Stimulated activated CD8-positive, alpha-beta memory T cell treated with anti-CD3 and anti-CD28 coated beads, Interleukin-15, amount 100 ng/mL, for 1 hour (primary cell): ENCODE measurements around the gene AUP1.

Source experiments
- DNase-seq: peaks from one replicate; pipeline ENCODE4 v3.0.0-alpha.2; 2020; ENCODE audit warnings: low read depth

Gene AUP1

DNA sequence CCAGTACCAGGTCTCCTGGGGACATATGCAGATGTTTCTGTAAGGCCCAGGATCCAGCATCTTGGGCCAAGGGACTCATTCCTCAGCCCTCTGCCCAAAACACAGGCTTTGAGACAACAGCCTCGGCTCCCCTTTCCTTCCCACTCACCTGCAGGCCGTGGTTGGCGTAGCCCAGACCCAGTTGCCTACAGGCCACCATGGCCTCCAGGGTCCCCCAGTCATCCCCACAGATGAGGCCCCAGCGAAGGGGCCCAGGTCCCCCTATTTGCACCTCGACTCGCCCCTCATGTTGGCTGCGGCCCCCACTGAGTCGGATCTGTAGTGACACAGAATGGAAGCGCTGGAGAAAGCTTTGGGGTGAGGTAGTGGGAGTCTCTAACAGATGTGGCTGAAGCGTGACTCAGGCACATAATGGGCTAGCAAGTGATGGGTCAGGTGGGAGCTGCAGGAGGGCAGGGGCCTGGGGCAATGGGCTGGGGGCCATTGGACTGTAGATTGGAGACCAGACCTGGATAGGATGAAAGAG, 6.0 kb upstream of the AUP1 start:
- DNase-seq: no peak

DNA sequence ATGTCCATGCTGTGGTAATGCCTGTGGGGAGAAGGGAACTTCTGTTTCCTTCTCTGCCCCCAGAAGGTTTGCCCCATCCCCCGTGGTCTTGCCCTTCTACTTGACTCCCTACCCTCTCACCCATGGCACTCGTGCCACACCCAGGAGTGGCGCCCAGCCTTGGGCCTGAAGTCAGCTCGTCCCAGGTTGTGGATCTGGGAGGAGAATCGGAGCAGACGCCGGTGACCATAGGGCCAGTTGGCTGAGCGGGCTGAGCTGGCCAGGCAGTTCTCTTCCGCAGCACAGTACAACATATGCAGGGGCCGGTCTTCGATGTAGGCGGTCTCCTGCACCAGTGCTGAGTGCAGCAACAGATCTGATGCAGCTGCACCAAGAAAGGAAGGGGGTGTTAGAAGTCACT, 4.9 kb upstream of the AUP1 start:
- DNase-seq: no peak

DNA sequence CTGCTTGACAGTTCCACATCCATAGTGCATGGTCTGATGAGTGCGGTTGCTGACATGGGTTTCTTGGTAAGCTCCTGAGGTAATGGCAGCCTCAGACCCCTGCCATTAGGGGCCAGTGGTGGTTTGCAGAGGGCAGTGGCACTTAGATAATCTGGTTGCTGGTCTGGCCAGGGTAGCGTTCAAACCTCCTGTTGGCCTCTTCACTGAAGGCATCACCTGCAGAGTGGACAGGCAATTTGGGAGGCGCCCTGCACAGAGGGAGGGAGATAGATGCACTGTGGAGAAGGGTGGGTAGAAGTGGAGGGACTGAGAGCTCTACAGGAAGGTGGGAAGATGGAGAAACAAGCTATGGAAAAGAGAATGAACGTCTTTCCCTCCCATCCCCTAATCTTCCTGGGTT, 4.0 kb upstream of the AUP1 start:
- no peak for DNase-seq

DNA sequence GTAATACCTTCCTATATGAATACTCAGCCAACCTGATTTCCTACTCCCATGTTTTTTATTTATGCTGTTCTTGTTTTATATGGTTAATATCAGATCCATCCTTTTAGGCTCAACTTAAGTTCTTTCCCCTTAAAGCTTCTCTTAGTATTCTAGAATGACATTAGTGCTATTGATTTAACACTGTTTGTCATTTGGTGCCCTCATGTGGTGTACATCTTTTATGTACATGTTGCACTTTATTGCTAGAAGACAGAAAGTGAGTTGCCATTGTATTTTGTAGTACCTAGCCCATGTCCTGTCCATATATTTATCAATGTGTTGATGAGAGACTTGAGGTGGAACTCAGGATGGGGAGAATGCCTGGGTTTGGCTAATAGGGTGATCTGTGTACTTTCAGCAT, 2.7 kb upstream of the AUP1 start:
- DNase-seq: no peak

DNA sequence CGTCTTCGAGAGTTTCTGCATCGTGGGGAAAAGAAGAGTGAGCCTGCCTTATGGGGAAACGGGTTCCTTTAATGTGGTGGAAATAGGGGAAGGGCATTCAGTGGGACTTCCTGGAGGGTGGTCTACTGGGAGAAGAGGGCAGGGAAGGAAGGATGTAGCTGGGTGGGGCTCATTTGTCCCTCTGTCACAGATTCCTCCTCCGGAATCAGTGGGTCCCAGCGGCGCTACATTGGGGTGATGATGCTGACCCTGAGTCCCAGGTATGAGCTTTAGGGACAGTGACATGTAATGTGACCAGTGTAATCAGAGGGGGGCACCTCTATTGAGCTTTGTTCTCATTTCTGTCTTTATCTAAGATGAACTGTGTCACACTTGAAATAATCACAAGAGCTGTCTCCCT, 2.2 kb upstream of the AUP1 start:
- no peak for DNase-seq

DNA sequence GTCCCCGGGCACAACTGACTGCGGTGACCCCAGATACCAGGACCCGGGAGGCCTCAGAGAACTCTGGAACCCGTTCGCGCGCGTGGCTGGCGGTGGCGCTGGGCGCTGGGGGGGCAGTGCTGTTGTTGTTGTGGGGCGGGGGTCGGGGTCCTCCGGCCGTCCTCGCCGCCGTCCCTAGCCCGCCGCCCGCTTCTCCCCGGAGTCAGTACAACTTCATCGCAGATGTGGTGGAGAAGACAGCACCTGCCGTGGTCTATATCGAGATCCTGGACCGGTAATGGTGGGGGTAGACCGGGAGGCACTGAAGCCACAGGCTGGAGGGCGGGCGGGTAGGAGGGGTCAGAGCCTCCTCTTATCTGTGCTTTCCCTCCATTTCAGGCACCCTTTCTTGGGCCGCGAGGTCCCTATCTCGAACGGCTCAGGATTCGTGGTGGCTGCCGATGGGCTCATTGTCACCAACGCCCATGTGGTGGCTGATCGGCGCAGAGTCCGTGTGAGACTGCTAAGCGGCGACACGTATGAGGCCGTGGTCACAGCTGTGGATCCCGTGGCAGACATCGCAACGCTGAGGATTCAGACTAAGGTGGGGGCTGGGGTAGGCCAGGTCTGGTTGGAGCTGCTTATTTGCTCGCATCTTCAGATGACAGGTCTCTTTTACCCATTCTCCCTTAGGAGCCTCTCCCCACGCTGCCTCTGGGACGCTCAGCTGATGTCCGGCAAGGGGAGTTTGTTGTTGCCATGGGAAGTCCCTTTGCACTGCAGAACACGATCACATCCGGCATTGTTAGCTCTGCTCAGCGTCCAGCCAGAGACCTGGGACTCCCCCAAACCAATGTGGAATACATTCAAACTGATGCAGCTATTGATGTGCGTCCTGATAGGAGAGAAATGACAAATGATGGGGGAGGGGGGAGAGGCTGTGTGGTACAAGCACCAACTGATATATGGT, 1.0 kb upstream of the AUP1 start:
- no peak for DNase-seq

DNA sequence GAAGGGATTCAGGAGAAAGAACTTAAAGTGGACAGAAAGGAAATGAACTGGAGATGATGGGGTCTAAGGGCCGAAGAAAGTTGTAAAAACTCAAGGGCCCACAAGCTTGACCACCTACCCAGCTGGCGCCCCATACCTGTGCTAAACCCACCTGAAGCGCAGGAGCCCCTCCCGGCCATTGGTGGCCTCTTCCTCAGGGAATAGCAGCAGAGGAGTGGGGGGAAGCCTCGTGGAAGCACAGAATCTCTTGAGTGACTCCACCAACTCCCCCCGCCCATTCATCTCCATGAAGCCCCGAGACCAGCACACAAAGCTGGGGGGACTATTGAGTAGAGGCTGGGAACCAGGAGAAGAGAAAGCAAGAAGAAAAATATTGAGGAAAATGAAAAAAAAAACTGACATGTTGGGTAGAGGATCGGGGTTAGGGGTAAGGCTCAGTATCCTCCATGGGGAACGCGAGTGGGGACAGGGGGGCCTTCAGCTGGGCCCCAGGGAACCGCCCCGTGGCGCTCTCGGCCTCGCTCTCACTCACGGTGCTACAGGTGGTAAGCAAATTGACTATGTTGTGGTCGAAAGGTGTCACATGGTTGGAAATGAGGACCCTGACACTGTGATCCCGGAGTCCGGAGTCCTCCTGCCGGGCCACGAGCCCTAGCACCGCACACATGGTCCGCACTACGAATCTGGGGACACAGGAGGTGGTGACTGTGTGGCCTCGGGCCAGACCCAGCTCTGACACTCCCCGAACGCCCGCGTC, 728 bp downstream of the AUP1 start:
- DNase-seq: no peak

DNA sequence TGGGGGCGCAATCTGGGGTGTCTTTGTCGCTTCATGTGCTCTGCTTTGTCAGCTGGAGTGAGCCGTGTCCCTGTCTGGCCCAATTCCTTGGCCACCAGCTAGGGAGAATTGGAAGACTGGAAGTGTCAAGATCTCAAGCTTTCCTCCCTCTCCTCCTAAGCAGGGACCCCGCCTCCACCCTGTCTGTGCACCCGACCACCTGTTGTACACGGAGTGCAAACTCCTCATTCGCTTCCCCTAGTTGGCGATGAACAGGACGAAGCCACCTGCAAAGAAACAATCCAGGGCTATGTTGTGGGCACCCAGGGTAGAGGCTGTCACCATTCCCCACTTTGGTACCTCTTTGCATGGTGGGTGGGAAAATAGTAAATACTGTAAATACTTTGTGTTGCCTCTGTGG, 1.8 kb downstream of the AUP1 start:
- no peak for DNase-seq

DNA sequence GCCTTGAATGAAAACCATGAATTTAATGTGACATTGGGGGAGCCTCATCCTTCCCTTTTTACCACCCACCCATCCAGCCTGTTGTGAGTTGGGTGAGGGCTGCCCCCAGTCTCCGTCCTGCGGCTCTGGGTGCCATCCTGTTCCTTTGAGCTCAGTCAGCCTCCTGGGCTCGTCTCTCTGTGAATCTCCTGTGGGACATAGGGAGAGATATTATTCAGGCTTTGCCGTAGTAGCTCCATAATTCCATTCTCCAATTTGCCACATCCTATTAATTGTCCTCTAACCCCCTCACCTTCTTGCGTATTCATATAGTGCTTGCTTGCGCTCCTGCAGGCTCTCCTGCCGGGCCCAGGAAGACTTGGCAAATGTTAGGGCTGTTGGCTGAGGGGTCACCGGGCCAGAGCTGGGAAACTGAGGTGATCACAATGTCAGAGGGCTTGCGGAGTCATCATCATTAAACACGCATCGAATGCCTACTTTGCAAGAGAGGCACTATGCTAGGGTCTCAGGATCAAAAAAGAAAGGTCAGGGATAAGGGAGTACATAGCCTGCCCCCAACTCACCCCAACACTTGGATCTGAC, 2.8 kb downstream of the AUP1 start:
- no peak for DNase-seq

DNA sequence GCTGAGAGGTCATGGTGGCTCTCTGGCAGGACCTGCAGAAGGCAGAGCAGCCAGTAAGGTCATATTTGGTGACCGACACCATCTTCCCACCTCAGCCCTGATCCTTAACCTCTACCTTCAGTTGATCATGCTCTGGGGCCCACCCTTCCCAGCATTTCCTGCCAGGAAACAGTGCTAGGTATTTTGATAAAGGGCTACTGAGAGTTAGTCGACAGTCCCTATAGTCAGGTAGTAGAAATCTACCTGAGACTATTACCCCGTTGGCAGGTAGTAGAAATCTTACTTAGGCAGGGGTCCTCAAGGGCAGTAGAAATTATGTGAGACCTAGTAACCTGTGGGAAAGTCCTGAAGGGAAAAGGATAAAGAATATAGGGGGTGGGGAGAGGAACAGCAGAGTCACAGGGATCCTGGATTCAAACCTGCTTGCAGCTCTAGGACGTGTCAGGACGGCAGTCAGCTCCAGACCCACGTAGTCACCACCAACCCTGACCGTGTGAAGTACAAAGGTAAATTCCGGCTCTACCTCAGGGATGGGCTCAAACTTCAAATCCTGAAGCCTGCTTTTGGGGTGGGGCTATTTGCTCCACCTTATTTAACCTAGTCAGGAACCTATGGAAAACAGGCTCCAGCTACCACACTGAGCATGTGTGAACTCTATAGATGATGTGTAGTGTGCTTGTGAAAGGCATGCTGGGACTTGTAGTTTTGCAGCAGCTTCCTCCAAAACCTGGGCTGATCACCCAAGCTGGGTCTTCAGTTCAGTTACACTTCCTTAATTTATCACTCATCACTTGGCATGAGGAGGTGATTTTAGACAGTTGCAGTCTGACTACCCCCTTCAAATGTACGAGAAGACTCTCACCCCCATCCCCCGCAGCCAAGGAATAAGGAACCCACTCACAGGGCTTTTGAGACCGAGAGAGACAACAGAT, 3.5 kb downstream of the AUP1 start, which contains the start of gene DQX1:
TSS of gene DQX1 (minus strand) at position 515 of the 932 bp plus-strand sequence. CDS start at position 13, 502 bp downstream.
- DNase-seq: no peak

DNA sequence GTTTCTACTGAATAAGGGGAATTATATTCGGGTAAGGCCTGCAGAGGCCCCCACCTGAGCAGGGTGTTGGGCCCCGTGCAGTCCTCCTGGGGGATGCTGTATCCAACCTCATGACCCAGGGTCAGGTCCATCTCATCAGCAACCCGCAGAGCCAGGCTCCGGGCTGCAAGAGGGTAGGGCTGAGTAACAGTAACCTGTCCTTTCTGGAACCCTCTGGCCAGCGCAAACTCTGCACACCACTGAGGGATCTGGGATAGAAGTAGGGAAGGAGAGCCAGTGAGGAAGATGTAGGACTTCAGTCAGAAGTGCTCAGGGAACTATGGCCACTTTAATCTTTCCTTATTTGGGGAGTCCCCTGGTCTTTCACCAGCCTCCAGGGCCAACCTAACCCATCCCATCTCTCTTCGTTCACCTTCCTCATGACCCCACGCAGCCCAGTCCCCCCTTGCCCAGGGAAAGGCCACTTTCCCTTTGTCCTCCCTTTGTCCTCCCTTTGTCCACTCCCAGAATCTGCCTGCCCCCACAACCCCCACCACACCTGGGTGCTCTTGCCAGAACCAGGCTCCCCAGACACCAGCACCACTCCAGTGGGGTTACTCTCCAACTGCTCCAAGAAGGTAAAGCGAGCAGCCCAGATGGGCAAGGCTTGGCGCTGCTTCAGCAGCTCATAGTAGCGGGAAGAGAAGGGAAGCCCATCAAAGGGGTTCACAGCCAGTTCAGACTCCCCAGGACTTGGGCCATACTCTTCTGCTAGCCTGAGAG, 4.4 kb downstream of the AUP1 start:
- no peak for DNase-seq

DNA sequence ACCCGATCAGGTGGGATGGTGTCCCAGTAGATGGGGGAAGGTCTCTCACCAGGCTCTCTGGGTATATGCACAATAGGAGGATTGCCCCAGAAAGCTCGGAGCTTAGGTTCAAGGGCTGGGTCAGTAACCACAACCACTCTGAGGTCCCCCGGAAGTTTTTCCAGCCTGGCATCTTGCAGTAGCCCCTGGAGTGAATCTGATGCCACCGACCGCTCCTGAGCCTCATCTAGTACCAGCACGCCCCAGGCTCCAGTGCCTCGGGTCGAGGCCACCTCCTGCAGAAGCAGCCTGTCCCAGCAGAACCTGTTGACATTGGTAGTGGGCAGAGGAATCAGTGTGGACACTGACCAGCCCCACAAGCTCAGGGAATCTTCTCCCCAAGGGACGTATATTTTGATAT, 5.5 kb downstream of the AUP1 start:
- no peak for DNase-seq

DNA sequence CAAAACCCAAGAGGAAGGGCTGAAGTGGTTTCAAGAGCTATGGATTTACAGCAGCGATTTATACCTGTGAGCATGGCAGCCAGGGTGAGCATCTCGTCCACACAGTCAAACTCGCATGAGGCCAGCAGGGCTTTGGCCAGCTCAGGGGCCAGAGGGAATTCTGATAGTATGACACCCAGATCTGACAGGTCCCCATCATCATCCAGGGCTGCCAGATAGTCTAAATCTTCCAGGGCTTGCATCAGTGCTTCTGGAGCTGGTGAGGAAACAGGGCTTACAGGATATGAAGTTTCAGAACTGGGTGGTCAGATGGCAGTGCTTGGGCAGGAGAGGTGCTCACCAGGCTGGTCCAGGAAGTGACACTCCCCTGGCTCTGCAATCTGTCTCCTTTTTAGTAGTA, 7.0 kb downstream of the AUP1 start:
- no peak for DNase-seq

DNA sequence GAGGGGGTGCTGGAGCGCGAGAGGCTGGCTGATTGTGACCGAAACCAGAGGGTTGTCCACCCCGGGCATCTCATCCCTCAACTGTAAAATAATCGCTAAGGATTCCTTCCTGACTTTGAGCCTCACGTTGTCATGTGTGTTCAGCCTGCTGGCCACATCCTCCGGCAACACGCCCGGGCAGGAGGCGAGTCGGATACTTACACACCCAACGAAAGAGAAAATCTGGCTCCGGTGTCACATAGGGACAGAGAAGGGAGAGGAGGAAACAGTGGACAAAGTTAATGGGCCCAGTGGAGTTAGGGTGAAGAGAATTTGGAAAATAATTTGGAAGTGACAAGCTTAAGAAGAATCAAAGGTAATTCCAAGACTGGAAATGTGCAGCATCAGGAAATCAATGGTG, 12.9 kb downstream of the AUP1 start:
- DNase-seq: no peak

DNA sequence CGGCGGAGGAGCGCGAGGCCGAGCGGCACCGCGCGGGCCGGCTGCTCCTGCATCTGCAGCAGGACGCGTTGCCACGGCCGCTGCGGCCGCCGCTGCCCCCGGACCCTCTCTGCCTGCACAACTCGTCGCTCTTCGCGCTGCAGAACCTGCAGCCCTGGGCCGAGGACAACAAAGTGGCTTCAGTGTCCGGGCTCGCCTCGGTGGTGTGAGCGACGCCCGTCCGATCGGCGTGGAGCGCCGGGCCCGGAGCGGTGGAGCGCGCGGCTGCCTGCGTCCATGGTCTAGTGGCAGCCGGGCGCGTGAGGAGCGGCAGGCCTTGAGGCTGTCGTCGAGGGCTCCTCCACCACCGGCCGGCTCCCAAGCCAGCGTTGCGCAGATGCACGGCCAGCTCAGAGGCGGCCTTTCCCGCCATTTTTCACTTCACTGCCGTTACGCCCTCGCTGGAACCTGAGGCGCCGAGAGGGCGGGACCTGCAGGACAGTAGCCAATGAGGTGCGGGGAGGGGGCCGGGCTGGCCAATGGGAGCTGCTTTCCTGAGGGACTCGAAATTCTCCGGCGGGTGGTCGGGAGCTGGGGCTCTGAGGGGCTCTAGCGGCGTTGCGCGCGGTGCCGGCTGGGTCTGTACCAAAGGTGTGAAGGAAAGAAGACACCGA, 13.4 kb downstream of the AUP1 start:
- DNase-seq: peak; percentile 52

DNA sequence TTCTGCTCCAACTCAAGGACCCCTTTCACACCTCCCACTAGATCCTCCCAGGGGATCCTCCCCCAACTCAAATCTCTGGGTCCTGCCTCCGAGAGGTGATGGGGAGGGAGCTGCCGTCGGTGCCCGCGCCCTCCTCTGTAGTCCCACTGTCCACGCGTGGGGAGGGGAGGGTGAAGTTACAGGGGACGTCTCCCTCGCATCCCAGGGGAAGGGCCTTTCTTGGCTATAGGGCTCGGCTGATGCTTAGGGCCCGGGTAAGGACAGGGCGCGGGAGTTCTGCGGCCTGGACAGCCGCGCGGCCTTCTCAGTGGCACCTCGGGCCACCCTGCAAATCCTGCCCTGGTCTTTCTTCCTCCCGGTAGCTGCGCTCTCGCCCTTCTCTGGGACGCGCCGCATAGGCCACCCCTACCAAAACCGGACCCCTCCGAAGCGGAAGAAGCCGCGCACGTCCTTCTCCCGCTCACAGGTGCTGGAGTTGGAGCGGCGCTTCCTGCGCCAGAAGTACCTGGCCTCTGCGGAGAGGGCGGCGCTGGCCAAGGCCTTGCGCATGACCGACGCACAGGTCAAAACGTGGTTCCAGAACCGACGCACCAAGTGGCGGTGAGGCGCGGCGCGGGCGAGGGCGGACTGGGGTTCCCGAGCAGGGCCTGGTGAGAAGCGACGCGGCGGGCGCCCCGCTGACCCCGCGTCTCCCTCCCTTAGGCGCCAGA, 14.1 kb downstream of the AUP1 start:
- DNase-seq: no peak

DNA sequence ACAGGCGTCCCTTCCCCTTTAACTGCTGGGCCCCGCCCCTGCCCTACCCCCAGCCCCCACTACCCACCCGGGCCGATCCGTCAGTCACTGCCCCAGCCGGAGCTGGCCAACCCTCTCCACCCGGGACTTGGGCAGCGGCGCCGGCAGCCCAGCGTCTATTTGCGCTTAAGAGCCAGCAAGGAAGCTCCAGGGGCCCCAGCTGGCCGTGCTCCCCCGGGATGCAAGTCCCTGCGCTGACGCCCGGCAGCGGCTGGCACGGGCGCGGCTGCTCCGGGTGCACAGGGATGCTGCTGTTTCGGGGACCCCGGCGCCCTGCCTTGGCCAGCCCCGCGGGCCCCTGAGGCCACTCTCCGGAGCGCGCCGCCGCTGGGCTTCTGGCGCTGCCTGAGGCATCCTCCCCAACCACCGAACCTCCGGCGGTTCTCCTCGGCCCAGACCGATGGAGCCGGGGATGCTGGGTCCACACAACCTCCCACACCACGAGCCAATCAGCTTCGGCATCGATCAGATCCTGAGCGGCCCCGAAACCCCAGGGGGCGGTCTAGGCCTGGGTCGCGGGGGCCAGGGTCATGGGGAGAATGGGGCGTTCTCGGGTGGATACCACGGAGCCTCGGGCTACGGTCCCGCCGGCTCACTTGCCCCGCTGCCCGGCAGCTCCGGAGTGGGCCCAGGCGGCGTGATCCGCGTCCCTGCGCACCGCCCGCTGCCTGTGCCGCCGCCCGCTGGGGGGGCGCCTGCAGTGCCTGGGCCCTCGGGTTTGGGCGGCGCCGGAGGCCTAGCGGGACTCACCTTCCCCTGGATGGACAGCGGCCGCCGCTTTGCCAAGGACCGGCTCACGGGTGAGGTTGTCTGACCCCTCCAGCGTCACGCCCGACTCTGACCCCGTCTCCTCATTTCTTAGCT, 14.9 kb downstream of the AUP1 start, which contains the start of gene TLX2:
TSS of gene TLX2 (plus strand) at position 83 of the 903 bp plus-strand sequence. CDS start at position 440, 357 bp downstream.
- DNase-seq: no peak
